Dendritic cell treated with granulocyte-macrophage colony-stimulating factor and Interleukin-4, amounts not matched to agents 40 ng/mL and 50 ng/mL, for 4 days (primary cell): ENCODE measurements around the gene FAM72A.
"Not testable (repeated sequence)": the region's sequence is repeated elsewhere in the genome, so short reads cannot be mapped to it uniquely, and the experiment has no call there.

Experiments
- H3K27ac Mint-ChIP-seq: one replicate; pipeline ENCODE4 v1.8.0; 2022; ENCODE audit warnings: mild to moderate bottlenecking, mixed read lengths
- H3K27me3 Mint-ChIP-seq: one replicate; pipeline ENCODE4 v1.8.0; 2022; ENCODE audit warnings: mild to moderate bottlenecking, mixed read lengths
- H3K36me3 Mint-ChIP-seq: one replicate; pipeline ENCODE4 v1.8.0; 2022; ENCODE audit warnings: low read depth, mixed read lengths
- H3K4me1 Mint-ChIP-seq: one replicate; pipeline ENCODE4 v1.8.0; 2022; ENCODE audit warnings: low read depth, mixed read lengths
- H3K4me3 Mint-ChIP-seq: one replicate; pipeline ENCODE4 v1.8.0; 2022; ENCODE audit warnings: mild to moderate bottlenecking, moderate library complexity, mixed read lengths
- H3K9me3 Mint-ChIP-seq: one replicate; pipeline ENCODE4 v1.8.0; 2022; ENCODE audit warnings: mixed read lengths
- intact Hi-C: fragments of 100-400 bp; cut with micrococcal nuclease; formaldehyde crosslinking; loops from one replicate; pipeline ENCODE4 v1.15.0; 2022

FAM72A gene

GRCh38 chr1:206224190-206224776 lies 21.6 kb upstream of the FAM72A start:
- not testable (repeated sequence) for H3K36me3 Mint-ChIP-seq, H3K4me3 Mint-ChIP-seq, H3K27me3 Mint-ChIP-seq

GRCh38 chr1:206221585-206221984 lies 18.9 kb upstream of the FAM72A start:
- H3K4me3 Mint-ChIP-seq, H3K9me3 Mint-ChIP-seq, H3K27ac Mint-ChIP-seq, H3K36me3 Mint-ChIP-seq, H3K4me1 Mint-ChIP-seq, intact Hi-C loops, H3K27me3 Mint-ChIP-seq: not testable (repeated sequence)

More at GRCh38 chr1:206224190-206224776, 21.6 kb upstream of the FAM72A start:
- H3K9me3 Mint-ChIP-seq, H3K27ac Mint-ChIP-seq, intact Hi-C loops, H3K4me1 Mint-ChIP-seq: not testable (repeated sequence)

GRCh38 chr1:206220332-206221000 lies 17.8 kb upstream of the FAM72A start:
- H3K27ac Mint-ChIP-seq, result peak overlapping the region; percentile 57
- H3K36me3 Mint-ChIP-seq, H3K4me3 Mint-ChIP-seq, H3K27me3 Mint-ChIP-seq, H3K9me3 Mint-ChIP-seq, H3K4me1 Mint-ChIP-seq, intact Hi-C loops: not testable (repeated sequence)

- H3K36me3 Mint-ChIP-seq, intact Hi-C loops, H3K4me3 Mint-ChIP-seq, H3K9me3 Mint-ChIP-seq, H3K4me1 Mint-ChIP-seq, H3K27me3 Mint-ChIP-seq: not testable (repeated sequence)
- H3K27ac Mint-ChIP-seq, result peak overlapping the region; percentile 57
Measured at GRCh38 chr1:206219514-206220331, 17.1 kb upstream of the FAM72A start.

- H3K4me3 Mint-ChIP-seq, H3K27ac Mint-ChIP-seq, H3K4me1 Mint-ChIP-seq, H3K36me3 Mint-ChIP-seq, H3K27me3 Mint-ChIP-seq, intact Hi-C loops, H3K9me3 Mint-ChIP-seq: not testable (repeated sequence)
Measured at GRCh38 chr1:206218765-206219164, 16.1 kb upstream of the FAM72A start.

DNA sequence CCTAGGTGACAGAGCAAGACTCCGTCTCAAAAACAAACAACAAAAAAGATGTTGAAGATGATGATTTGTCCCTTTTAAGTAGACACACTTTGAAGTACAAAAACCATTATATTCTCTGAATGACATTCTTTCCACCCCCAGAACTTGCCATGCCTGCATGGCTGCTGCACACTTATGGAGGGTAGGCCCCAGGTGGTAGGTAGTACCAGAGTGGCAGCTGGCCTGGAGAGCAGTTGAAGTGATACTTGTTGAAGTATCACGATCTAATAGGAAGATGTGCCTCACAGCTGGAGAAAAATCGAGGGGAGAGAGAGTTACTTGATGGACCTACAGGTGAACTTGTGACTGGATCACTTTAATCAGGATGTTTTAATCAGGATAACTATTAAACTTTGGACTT lies 15.6 kb upstream of the FAM72A start:
- H3K4me1 Mint-ChIP-seq, H3K9me3 Mint-ChIP-seq, intact Hi-C loops, H3K36me3 Mint-ChIP-seq, H3K4me3 Mint-ChIP-seq, H3K27ac Mint-ChIP-seq, H3K27me3 Mint-ChIP-seq: not testable (repeated sequence)

- H3K9me3 Mint-ChIP-seq, H3K4me3 Mint-ChIP-seq, intact Hi-C loops, H3K27me3 Mint-ChIP-seq, H3K27ac Mint-ChIP-seq, H3K4me1 Mint-ChIP-seq, H3K36me3 Mint-ChIP-seq: not testable (repeated sequence)
Measured at GRCh38 chr1:206215600-206216392, 13.2 kb upstream of the FAM72A start.

GRCh38 chr1:206210802-206211201 lies 8.2 kb upstream of the FAM72A start:
- H3K27me3 Mint-ChIP-seq, H3K4me1 Mint-ChIP-seq, intact Hi-C loops: not testable (repeated sequence)

GRCh38 chr1:206205569-206205968 lies 2.9 kb upstream of the FAM72A start:
- H3K36me3 Mint-ChIP-seq, H3K9me3 Mint-ChIP-seq, intact Hi-C loops, H3K4me1 Mint-ChIP-seq, H3K27me3 Mint-ChIP-seq, H3K27ac Mint-ChIP-seq: not testable (repeated sequence)
- H3K4me3 Mint-ChIP-seq, result peak overlapping the region; percentile 42

More at GRCh38 chr1:206210802-206211201, 8.2 kb upstream of the FAM72A start:
- H3K9me3 Mint-ChIP-seq, H3K4me3 Mint-ChIP-seq, H3K36me3 Mint-ChIP-seq, H3K27ac Mint-ChIP-seq: not testable (repeated sequence)

GRCh38 chr1:206204871-206205270 lies 2.2 kb upstream of the FAM72A start:
- H3K27me3 Mint-ChIP-seq, H3K9me3 Mint-ChIP-seq, H3K4me1 Mint-ChIP-seq, intact Hi-C loops, H3K36me3 Mint-ChIP-seq: not testable (repeated sequence)
- H3K4me3 Mint-ChIP-seq, result peak overlapping the region; percentile 79
- peak overlapping the region; percentile 76 for H3K27ac Mint-ChIP-seq

- intact Hi-C loops, H3K27me3 Mint-ChIP-seq, H3K27ac Mint-ChIP-seq, H3K9me3 Mint-ChIP-seq, H3K36me3 Mint-ChIP-seq, H3K4me1 Mint-ChIP-seq: not testable (repeated sequence)
- H3K4me3 Mint-ChIP-seq, result peak overlapping the region; percentile 69
Measured at GRCh38 chr1:206204159-206204511, 1.5 kb upstream of the FAM72A start.

- intact Hi-C loops, H3K36me3 Mint-ChIP-seq, H3K9me3 Mint-ChIP-seq, H3K4me1 Mint-ChIP-seq, H3K27me3 Mint-ChIP-seq: not testable (repeated sequence)
- Mint-ChIP-seq H3K4me3 (peak within 1 kb of the TSS; percentile 87), H3K27ac (peak within 1 kb of the TSS; percentile 90)
Measured at GRCh38 chr1:206203364-206204158, 922 bp upstream of the FAM72A start, which contains the start of gene SRGAP2. Gene SRGAP2, plus strand, starts transcription at chr1:206203541. Its CDS starts 2,430 bp downstream, at chr1:206205971.

DNA sequence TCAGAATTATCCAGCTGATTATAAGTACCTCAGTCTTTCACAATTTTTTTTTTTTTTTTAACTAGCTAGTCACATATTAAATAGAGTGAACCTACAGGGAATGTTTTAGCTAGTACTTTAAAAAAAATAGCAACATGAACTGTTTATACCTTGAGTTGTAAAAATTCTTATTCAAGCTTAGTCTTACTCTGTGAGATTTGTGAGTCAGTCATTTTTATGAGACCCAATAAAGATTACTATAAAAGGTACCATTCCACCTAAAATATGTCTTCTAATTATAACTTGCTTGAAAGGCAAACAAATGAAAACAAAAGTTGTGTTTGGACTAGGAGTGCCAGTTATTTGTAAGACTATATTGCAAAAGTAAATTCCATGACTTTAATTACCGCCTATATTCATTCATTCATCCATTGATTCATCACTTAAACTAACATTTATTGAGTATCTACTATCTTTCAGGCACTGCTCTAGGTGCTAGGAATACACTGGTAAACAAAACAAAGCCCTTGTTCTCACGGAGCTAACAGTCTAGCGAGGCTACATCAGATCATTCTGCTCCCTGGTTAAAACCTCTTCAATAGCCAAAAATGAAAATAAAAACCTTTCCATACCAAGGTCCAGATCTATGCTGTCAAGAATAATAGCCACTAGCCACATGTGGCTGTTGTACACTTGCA lies 5.8 kb downstream of the FAM72A start:
- intact Hi-C loops, H3K27ac Mint-ChIP-seq, H3K36me3 Mint-ChIP-seq, H3K27me3 Mint-ChIP-seq, H3K4me3 Mint-ChIP-seq, H3K4me1 Mint-ChIP-seq, H3K9me3 Mint-ChIP-seq: not testable (repeated sequence)
